WTC11 (cell line): ENCODE data around the gene KLRB1.

ENCODE experiments used
- ESRRA ChIP-seq: sonication (generic); formaldehyde crosslinking; IDR thresholded peaks from 2 replicates; pipeline ENCODE4 v1.8.1; 2022; ENCODE audit warnings: mild to moderate bottlenecking, missing genetic modification reagents, borderline replicate concordance
- TCF7 ChIP-seq: sonication (generic); formaldehyde crosslinking; IDR thresholded peaks from 2 replicates; pipeline ENCODE4 v1.8.0; 2022; ENCODE audit warnings: mild to moderate bottlenecking, low read depth, missing genetic modification reagents, moderate library complexity
- TF ChIP-seq, protein P1 (sequence below): fragments of 200-600 bp; IDR thresholded peaks from 2 replicates; pipeline ENCODE4 v1.8.0; 2022; ENCODE audit warnings: antibody characterized with exemption
- TF ChIP-seq, protein P2 (sequence below): sonication (generic); formaldehyde crosslinking; IDR thresholded peaks from 2 replicates; pipeline ENCODE4 v1.8.0; 2023; ENCODE audit warnings: missing genetic modification reagents

DNA sequence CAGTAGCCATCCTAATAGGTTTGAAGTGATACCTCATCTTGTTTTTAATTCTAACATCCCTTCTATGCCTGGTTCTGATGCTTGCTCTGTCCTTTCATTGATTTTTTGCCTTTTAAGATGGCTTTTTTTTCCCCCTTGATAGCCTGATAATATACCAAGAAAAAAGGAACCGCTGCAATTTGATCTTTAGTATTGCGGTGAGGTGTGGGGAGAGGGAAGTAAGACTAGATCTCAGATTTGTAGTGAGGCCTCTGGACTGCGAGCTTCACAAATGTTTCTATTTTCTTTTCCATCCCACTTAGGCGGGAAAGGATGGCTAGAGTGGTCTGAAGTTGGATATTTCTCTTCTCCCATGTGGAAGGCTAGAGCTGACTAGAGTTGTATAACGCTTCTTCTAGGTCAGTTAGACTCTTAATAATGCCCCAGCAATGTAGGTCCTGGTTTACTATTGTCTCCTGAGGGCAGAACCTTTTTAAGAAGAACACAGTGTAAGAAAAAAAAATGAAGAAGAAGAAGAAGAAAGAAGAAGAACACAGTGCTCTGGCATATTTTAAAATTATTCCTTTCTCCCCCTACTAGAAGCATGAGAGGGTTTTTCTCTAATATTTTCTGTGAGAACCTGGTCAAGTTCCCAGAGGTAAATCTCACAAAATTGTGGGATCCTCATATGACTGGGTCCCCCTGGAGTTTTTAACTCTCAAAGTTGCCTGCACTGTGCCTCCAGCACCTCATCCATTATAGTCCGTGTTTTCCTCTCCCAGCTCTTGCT is 11.9 kb upstream of the KLRB1 start:
- TF ChIP-seq, protein P1, sequence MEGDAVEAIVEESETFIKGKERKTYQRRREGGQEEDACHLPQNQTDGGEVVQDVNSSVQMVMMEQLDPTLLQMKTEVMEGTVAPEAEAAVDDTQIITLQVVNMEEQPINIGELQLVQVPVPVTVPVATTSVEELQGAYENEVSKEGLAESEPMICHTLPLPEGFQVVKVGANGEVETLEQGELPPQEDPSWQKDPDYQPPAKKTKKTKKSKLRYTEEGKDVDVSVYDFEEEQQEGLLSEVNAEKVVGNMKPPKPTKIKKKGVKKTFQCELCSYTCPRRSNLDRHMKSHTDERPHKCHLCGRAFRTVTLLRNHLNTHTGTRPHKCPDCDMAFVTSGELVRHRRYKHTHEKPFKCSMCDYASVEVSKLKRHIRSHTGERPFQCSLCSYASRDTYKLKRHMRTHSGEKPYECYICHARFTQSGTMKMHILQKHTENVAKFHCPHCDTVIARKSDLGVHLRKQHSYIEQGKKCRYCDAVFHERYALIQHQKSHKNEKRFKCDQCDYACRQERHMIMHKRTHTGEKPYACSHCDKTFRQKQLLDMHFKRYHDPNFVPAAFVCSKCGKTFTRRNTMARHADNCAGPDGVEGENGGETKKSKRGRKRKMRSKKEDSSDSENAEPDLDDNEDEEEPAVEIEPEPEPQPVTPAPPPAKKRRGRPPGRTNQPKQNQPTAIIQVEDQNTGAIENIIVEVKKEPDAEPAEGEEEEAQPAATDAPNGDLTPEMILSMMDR: no peak
- TF ChIP-seq, protein P2, sequence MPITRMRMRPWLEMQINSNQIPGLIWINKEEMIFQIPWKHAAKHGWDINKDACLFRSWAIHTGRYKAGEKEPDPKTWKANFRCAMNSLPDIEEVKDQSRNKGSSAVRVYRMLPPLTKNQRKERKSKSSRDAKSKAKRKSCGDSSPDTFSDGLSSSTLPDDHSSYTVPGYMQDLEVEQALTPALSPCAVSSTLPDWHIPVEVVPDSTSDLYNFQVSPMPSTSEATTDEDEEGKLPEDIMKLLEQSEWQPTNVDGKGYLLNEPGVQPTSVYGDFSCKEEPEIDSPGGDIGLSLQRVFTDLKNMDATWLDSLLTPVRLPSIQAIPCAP (CRISPR knock-in tag): no peak
- TF ChIP-seq ESRRA (CRISPR knock-in tag) (no peak), TCF7 (no peak)
